DOHH2 (cell line): ENCODE results near the gene ATP2B2.

Experiments used
- CTCF ChIP-seq: fragments of 200-600 bp; sonication (generic); IDR thresholded peaks from one replicate; pipeline ENCODE4 v1.5.1; 2014; ENCODE audit warnings: antibody characterized with exemption, mild to moderate bottlenecking, low read depth, low read length; ENCODE audit not compliant: poor library complexity, severe bottlenecking
- EZH2phosphoT487 ChIP-seq: fragments of 200-600 bp; sonication (generic); IDR thresholded peaks from 2 replicates; pipeline ENCODE4 v1.6.1; 2017; ENCODE audit warnings: borderline replicate concordance, mild to moderate bottlenecking, antibody characterized with exemption, low read length, moderate library complexity, mixed read lengths

GRCh38 chr3:10334042-10334441 is 171.3 kb downstream of the ATP2B2 start:
- TF ChIP-seq CTCF = no peak
- no peak for TF ChIP-seq EZH2phosphoT487
